Breast epithelium (tissue), 3 donors: Measurements from ENCODE around the gene POP4.
"Not testable (repeated sequence)": the region's sequence is repeated elsewhere in the genome, so short reads cannot be mapped to it uniquely, and the experiment has no call there.

ENCODE experiments used
- POLR2A ChIP-seq: fragments of 450-650 bp; IDR thresholded peaks from one replicate; pipeline ENCODE4 v1.6.1; 2016; ENCODE audit warnings: antibody characterized with exemption, mild to moderate bottlenecking, moderate library complexity
- POLR2AphosphoS5 ChIP-seq, 3 donors: sonication (generic); formaldehyde crosslinking; IDR thresholded peaks; one replicate each; pipeline ENCODE4 v1.6.1; 2017; ENCODE audit warnings: antibody characterized with exemption in 3 of 3
- TF ChIP-seq, protein P1 (sequence below), 3 donors: fragments of 450-650 bp; IDR thresholded peaks; one replicate each; pipeline ENCODE4 v1.5.1; 2016 to 2017; ENCODE audit warnings: antibody characterized with exemption in 3 of 3, mild to moderate bottlenecking in 3 of 3, moderate library complexity in 3 of 3

DNA sequence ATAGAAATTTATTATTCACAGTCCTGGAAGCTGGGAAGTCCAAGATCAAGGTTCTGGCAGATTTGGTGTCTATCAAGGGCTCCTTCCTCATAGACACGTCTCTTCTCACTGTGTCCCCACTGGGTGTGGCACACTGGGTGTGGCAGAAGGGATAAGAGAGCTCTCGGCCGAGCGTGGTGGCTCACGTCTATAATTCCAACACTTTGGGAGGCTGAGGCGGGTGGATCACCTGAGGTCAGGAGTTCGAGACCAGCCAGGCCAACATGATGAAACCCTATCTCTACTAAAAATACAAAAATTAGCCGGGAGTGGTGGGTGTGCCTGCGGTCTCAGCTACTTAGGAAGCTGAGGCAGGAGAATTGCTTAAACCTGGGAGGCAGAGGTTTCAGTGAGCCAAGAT lies 20.7 kb downstream of the POP4 start:
- TF ChIP-seq, protein P1, sequence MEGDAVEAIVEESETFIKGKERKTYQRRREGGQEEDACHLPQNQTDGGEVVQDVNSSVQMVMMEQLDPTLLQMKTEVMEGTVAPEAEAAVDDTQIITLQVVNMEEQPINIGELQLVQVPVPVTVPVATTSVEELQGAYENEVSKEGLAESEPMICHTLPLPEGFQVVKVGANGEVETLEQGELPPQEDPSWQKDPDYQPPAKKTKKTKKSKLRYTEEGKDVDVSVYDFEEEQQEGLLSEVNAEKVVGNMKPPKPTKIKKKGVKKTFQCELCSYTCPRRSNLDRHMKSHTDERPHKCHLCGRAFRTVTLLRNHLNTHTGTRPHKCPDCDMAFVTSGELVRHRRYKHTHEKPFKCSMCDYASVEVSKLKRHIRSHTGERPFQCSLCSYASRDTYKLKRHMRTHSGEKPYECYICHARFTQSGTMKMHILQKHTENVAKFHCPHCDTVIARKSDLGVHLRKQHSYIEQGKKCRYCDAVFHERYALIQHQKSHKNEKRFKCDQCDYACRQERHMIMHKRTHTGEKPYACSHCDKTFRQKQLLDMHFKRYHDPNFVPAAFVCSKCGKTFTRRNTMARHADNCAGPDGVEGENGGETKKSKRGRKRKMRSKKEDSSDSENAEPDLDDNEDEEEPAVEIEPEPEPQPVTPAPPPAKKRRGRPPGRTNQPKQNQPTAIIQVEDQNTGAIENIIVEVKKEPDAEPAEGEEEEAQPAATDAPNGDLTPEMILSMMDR (IDR thresholded peaks at IDR 0.05): not testable (repeated sequence)
- not testable (repeated sequence) for TF ChIP-seq POLR2AphosphoS5 (IDR thresholded peaks at IDR 0.05); POLR2A
